Fibroblast of peridontal ligament (primary cell): ENCODE results near the gene C20orf96.

Source experiments
- DNase-seq: peaks from one replicate; pipeline ENCODE4 v3.0.0-alpha.2; 2010; ENCODE audit errors: extremely low read depth

Gene C20orf96

GRCh38 chr20:312866-313265, 22.3 kb upstream of the C20orf96 start:
- no peak for DNase-seq

GRCh38 chr20:312067-312466, 21.5 kb upstream of the C20orf96 start:
- no peak for DNase-seq

DNA sequence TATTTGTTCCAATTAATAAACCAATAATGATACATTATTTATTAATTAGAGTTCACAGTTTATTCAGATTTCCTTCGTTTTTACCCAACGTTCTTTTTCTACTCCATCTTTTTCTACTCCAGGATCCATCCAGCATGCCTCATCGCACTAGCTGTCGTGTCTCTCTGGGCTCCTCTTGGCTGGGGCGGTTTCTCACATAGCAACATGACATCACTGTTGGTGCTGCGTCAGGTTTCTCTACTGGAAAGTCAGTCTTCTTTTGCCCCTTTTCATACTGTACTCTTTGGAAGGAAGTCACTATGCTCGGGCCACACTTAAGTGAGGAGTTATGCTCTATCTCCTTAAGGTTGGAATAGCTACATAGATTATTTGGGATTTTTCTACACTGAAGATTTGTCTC, 21.1 kb upstream of the C20orf96 start:
- no peak for DNase-seq

DNA sequence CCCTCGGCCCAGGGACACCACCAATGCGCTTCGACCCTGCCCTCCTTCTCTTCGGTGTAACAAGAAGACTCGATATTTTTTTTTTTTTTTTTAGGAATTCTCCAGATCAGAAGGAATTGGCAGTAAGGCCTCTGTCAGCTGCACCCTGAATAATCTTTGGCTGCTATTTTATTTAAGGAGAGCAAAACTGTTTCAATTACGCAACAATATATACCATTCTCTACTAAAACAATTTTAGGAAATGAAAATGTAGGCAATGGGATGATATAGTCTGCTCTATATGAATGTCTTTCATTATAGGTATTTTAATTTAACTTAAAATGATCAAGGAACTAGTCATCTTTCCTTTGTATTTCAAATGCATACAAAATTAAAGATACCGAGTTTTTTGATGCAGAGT, 20.1 kb upstream of the C20orf96 start:
- DNase-seq, result no peak

- peak; percentile 99 for DNase-seq
Measured at GRCh38 chr20:309841-310644, 19.5 kb upstream of the C20orf96 start.

DNA sequence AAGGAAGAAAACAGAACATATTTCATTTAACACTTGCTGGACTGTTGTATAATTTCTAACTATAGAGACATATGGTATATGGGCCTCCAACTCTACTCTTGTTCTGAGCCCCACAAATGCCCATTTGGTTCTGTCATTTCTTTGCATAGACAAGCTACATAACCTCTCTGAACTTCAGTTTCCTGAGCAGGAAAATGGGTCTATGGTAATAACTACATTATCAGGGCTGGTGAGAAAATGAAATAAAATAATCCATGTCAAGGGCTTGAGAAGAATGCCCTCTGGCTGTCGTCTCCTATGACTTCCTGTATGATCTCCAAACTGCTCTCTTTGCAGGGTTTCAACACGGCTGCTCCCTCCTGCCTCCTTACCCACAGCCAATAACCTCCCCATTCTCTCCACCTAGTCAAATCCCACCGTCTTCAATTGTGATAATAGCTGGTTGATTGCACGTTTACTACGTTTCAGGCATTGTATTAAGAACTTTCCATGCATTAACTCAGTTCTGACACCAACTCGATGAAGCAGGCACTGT, 18.8 kb upstream of the C20orf96 start:
- peak; percentile 65 for DNase-seq

DNA sequence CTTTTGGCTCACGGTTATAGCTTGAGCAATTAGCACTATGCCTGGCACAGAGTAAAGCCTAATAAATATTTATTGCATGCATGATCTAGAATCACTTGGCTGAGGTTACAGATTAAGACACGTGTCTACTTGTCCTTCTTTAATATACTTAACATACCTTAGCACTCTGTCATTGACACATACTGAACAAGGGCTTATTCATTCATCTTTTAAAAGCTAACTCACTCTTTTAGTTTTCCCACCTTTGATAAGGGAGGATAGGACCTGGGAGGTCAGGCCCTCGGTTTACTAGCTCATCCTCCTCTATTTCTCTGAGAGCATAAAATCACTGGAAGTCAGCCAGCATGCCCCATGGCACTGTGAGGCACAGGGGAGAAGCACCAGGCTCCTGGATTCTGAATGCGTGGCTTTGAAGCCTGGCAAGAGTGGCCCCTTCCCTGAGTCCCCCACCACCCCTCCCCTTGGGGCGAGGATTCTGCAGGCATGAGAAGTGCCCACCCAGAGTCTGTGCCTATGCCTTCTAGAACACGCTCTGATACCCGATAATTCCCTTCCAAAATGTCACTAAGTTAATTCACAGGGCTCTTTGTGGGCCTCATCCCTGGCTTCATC, 18.0 kb upstream of the C20orf96 start:
- no peak for DNase-seq

- no peak for DNase-seq
Measured at GRCh38 chr20:305745-306144, 15.2 kb upstream of the C20orf96 start.

DNA sequence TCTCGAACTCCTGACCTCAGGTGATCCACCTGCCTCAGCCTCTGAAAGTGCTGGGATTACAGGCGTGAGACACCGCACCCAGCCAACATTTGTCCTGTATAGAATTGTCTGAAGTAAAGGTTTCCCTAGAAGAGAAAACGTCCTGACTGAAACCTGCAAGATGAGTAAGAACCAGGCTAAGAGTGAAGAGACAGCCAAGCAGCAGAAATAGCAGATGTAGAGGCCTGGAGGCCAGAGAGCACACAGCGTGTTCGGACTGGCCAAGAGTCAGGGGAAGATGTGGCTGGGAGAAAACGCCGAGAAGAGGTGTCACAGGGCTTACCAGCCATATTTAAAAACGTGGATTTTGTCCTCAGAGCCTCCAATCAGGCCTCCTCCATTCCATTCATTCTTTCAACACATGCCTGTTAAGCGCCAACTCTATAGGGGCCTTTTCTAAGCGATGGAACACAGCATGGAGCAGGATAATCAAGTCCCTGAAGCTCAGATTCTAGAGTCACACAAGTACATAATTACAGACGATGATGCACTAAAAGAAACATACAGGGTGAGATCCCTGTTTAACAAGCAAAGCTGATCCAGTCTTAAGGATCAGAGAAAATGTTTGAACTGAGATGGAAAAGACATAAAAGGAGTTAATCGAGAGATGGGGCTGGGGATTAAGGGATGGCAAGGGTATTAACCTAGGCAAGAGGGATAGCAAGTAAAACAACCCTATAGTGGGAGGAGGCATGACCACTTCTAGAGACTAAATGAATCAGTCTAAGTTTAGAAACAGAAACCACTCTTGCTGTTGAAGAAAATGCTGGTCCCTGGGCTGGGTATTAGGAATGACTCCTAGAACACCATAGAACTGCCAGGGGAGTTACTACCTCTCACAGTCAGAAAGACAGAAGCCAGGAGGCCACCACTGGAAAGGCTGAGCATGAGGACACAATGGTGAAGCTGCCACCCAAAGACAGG, 11.6 kb upstream of the C20orf96 start:
- no peak for DNase-seq

DNA sequence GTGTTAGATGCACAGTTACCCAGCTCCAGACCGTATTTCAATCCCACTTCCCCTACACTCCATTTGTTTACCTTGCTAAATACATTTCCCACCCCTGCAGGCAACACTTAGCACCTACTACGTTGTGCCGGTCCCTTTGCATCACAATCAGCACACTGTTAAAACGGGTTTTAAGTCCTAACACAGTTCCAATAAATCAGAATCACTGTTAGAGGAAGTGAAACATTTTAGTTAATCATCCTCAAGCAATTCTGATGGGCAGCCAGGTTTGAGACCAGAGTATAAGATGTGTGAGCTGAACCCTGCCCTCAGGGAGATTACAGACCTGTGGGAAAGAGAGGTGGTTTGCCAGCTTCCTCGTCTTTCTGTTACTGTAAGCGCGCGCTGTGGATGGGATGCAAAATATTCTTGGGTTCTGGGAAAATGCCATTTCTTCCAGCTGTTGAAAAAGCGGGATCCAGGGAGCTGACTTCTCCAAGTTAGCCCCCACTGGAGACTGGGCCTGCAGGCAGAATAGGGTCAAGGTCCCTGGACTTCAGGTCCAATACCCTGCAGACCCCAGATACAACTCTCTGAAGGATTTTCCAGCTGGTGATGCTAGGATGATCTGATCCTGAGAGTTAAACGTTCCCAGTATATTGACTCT, 9.9 kb upstream of the C20orf96 start:
- DNase-seq, result no peak

- DNase-seq, result no peak
Measured at GRCh38 chr20:298776-299391, 8.3 kb upstream of the C20orf96 start.

GRCh38 chr20:297925-298775, 7.6 kb upstream of the C20orf96 start:
- DNase-seq, result peak; percentile 64

GRCh38 chr20:297098-297924, 6.8 kb upstream of the C20orf96 start, which contains the start of gene ZCCHC3:
Gene ZCCHC3, plus strand, starts transcription at chr20:297570. Its CDS starts 17 bp downstream, at chr20:297587.
- peak; percentile 94 for DNase-seq

DNA sequence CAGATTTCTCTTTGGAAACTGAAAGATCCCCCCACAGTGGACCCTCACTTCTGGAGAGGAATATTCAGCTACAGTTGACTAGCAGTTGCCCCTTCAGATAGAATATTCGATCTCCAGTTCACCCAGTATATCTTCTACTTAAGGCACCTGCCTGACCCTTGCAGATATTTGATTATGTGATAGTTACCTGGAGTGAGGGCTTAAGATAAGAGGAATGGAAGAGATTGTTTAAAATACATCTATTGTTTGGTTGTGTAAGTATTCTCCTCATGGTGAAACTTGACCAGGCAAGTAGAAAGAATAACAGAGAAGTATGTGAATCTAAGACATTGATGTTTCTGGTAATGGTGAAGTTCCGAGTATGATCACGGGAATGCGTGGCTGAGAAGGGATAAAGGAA, 5.3 kb upstream of the C20orf96 start:
- DNase-seq, result no peak

- DNase-seq, result no peak
Measured at GRCh38 chr20:294602-295001, 4.1 kb upstream of the C20orf96 start.

DNA sequence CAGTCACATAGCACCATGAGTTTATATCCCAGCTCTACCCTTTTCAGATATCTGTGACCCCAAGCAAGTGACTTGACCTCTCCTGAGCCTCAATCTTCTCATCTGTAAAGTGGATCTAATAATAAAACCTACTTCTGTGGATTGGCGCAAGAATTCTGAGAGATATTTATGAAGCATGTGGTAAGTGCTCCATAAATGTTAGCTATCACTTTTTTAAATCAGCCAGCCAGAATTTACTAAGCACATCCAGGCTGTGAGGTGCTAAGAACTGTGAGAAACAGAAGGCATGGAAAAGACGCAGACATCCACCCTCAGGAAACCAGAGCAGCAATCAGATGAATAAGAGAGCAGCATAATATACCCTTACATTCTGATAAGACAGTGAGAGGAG, 862 bp downstream of the C20orf96 start:
- DNase-seq, result no peak

GRCh38 chr20:288956-289692, 1.4 kb downstream of the C20orf96 start:
- DNase-seq, result no peak

DNA sequence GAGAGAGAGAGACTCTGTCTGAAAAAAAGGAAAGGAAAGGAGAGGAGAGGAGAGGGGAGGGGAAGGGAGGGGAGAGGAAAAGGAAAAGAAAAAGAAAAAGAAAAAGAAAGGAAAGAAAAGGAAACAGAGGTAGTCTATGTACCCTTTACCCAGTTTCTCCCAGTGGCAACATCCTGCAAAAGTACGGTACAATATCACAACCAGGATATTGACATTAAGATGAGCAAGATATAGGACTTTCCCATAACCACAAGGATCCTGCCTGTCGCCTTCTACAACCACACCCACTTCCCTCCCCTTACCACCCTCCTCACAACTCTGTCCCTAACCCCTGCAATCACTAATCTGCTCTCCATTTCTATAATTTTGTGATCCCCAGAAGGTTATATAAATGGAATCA, 4.0 kb downstream of the C20orf96 start:
- DNase-seq, result no peak

GRCh38 chr20:284172-284571, 6.4 kb downstream of the C20orf96 start:
- DNase-seq, result no peak
